ENCODE measurements around the gene PAX5. TPM values are rescaled to one million over a fixed set of nuclear protein-coding genes. Genes with fewer than 3 reads are reported as not detected.

Gene PAX5
- polyA plus RNA-seq, 1 of the 3 experiments (the other 2 are of a cell fraction): 0.05 TPM

- no peak overlapping the region for H2AFZ ChIP-seq (ENCODE audit: low read depth)
- no peak overlapping the region for H3K4me2 ChIP-seq
- no peaks in the 10 kb centered on the region for H3K9me3 ChIP-seq
- H3K4me3 ChIP-seq (ENCODE audit: low read depth in 2 of 2, low read length in 1 of 2): no peak overlapping the region
- peaks cover 0 to 4% of the 10 kb centered on the region in 2 experiments; a peak in 2 of 4 replicates for H3K4me1 ChIP-seq (ENCODE audit: control insufficient read depth in 1 of 2, insufficient read depth in 2 of 2, low read depth in 1 of 2, low read length in 1 of 2)
- CTCF ChIA-PET: interaction anchor here (1.2 kb wide), 1 partner anchor 58 kb away, joined by 3 read pairs; no protein-coding TSS in a partner anchor
- TF ChIP-seq RCOR1 (IDR thresholded peaks at IDR 0.05; ENCODE audit: low read length) (no peak), ELF1 (IDR thresholded peaks at IDR 0.05) (no peak), POLR2AphosphoS5 (IDR thresholded peaks at IDR 0.05; ENCODE audit: low read depth, low read length) (no peak)
- H3K9ac ChIP-seq: no peak overlapping the region
- 27% methylated on average over 2 of the region's 2 CpGs for WGBS (ENCODE audit: low lambda C conversion rate)
- H3K9me2 ChIP-seq: no peaks in the 10 kb centered on the region
- no peak for DNase-seq
- no peaks in the 10 kb centered on the region; the same call in 1 of the 2 replicates for H3K27me3 ChIP-seq (ENCODE audit: insufficient read depth)
- no peaks in the 10 kb centered on the region for H3K36me3 ChIP-seq (replicated peaks in 1 of 2; ENCODE audit: control insufficient read depth in 1 of 2, insufficient read depth in 2 of 2, low read length in 1 of 2)
- H4K20me1 ChIP-seq (ENCODE audit: insufficient read depth): no peaks in the 10 kb centered on the region
- no peak overlapping the region for H3K27ac ChIP-seq (ENCODE audit: low read depth in 2 of 2, low read length in 1 of 2)
- POLR2A ChIA-PET: no interaction called here
- H3F3A ChIP-seq (replicated peaks; ENCODE audit: insufficient read depth): peaks cover 4% of the 10 kb centered on the region
- no peaks in the 10 kb centered on the region for H3K79me2 ChIP-seq (ENCODE audit: insufficient read depth)
These were observed 101.9 kb downstream of the PAX5 start for GRCh38 chr9:36932198-36932597.

GRCh38 chr9:36930941-36931340 is 103.1 kb downstream of the PAX5 start:
- Histone ChIP-seq H3K4me1 (ENCODE audit: control insufficient read depth in 1 of 2, insufficient read depth in 2 of 2, low read depth in 1 of 2, low read length in 1 of 2) (peaks cover 0 to 4% of the 10 kb centered on the region in 2 experiments; a peak in 2 of 4 replicates), H3K9me2 (no peaks in the 10 kb centered on the region), H3K4me3 (ENCODE audit: low read depth in 2 of 2, low read length in 1 of 2) (no peak overlapping the region), H3K9me3 (no peaks in the 10 kb centered on the region), H3K9ac (no peak overlapping the region), H3F3A (replicated peaks; ENCODE audit: insufficient read depth) (peaks cover 4% of the 10 kb centered on the region), H3K27me3 (ENCODE audit: insufficient read depth) (no peaks in the 10 kb centered on the region), H3K4me2 (no peak overlapping the region), H4K20me1 (ENCODE audit: insufficient read depth) (no peaks in the 10 kb centered on the region), H3K36me3 (replicated peaks in 1 of 2; ENCODE audit: control insufficient read depth in 1 of 2, insufficient read depth in 2 of 2, low read length in 1 of 2) (no peaks in the 10 kb centered on the region), H2AFZ (ENCODE audit: low read depth) (no peak overlapping the region), H3K79me2 (ENCODE audit: insufficient read depth) (no peaks in the 10 kb centered on the region), H3K27ac (ENCODE audit: low read depth in 2 of 2, low read length in 1 of 2) (no peak overlapping the region)
- POLR2A ChIA-PET: no interaction called here
- CTCF ChIA-PET: interaction anchor here (1.2 kb wide), 1 partner anchor 57 kb away, joined by 3 read pairs; no protein-coding TSS in a partner anchor
- DNase-seq: no peak
- 92% methylated on average over 3 of the region's 4 CpGs for WGBS (ENCODE audit: low lambda C conversion rate)
- TF ChIP-seq ELF1 (IDR thresholded peaks at IDR 0.05) (no peak), RFX5 (IDR thresholded peaks at IDR 0.05; ENCODE audit: low read length) (no peak), MEF2A (IDR thresholded peaks at IDR 0.05; ENCODE audit: borderline replicate concordance, low read depth) (no peak), YY1 (IDR thresholded peaks at IDR 0.05; ENCODE audit: low read depth) (no peak)

GRCh38 chr9:36929350-36929675 is 104.8 kb downstream of the PAX5 start:
- H3K27ac ChIP-seq (ENCODE audit: low read depth in 2 of 2, low read length in 1 of 2): no peak overlapping the region
- no peaks in the 10 kb centered on the region for H3K9me2 ChIP-seq
- ChIA-PET CTCF (no interaction called here), POLR2A (interaction anchor here (0.7 kb wide), 1 partner anchor 747 kb away, joined by 3 read pairs; no protein-coding TSS in a partner anchor)
- H3K9me3 ChIP-seq: no peaks in the 10 kb centered on the region
- 91% methylated on average over 5 of the region's 5 CpGs for WGBS (ENCODE audit: low lambda C conversion rate)
- DNase-seq: no peak
- H3K27me3 ChIP-seq (ENCODE audit: insufficient read depth): no peaks in the 10 kb centered on the region
- H3K4me1 ChIP-seq (ENCODE audit: control insufficient read depth in 1 of 2, insufficient read depth in 2 of 2, low read depth in 1 of 2, low read length in 1 of 2): peaks cover 0 to 2% of the 10 kb centered on the region in 2 experiments; a peak in 1 of 4 replicates
- no peaks in the 10 kb centered on the region for H3K79me2 ChIP-seq (ENCODE audit: insufficient read depth)
- no peak overlapping the region for H2AFZ ChIP-seq (ENCODE audit: low read depth)
- peaks cover 4% of the 10 kb centered on the region for H3F3A ChIP-seq (replicated peaks; ENCODE audit: insufficient read depth)
- no peak overlapping the region for H3K4me3 ChIP-seq (ENCODE audit: low read depth in 2 of 2, low read length in 1 of 2)
- no peak overlapping the region for H3K4me2 ChIP-seq
- H3K9ac ChIP-seq: no peak overlapping the region
- no peaks in the 10 kb centered on the region for H3K36me3 ChIP-seq (replicated peaks in 1 of 2; ENCODE audit: control insufficient read depth in 1 of 2, insufficient read depth in 2 of 2, low read length in 1 of 2)
- TF ChIP-seq FOXJ3 (CRISPR knock-in tag; IDR thresholded peaks at IDR 0.05) (no peak), RCOR1 (IDR thresholded peaks at IDR 0.05; ENCODE audit: low read length) (no peak), PBX3 (IDR thresholded peaks at IDR 0.05) (no peak), REST (IDR thresholded peaks at IDR 0.05; ENCODE audit: low read depth, low read length) (no peak), USF1 (IDR thresholded peaks at IDR 0.05; ENCODE audit: borderline replicate concordance, low read depth) (no peak), EP300 (IDR thresholded peaks at IDR 0.05; ENCODE audit: borderline replicate concordance in 1 of 2, low read depth in 1 of 2, low read length in 1 of 2) (no peak), SMC3 (IDR thresholded peaks at IDR 0.05; ENCODE audit: low read depth, low read length) (no peak), JUND (IDR thresholded peaks at IDR 0.05) (no peak), ELF1 (IDR thresholded peaks at IDR 0.05) (no peak), FOSL2 (IDR thresholded peaks at IDR 0.05; ENCODE audit: borderline replicate concordance, low read depth) (no peak), RAD21 (IDR thresholded peaks at IDR 0.05; ENCODE audit: low read length) (no peak), POLR2AphosphoS5 (IDR thresholded peaks at IDR 0.05; ENCODE audit: low read depth, low read length) (no peak), SIN3A (IDR thresholded peaks at IDR 0.05; ENCODE audit: borderline replicate concordance, low read depth, low read length) (no peak), EZH2phosphoT487 (IDR thresholded peaks at IDR 0.05; ENCODE audit: borderline replicate concordance, low read depth) (no peak), NRF1 (IDR thresholded peaks at IDR 0.05; ENCODE audit: low read depth, low read length) (no peak), FOXM1 (IDR thresholded peaks at IDR 0.05; ENCODE audit: low read depth) (no peak)
- H4K20me1 ChIP-seq (ENCODE audit: insufficient read depth): no peaks in the 10 kb centered on the region
